ENCODE results near the gene CCN5. TPM values are rescaled to one million over a fixed set of nuclear protein-coding genes. Genes with fewer than 3 reads are reported as not detected.

The CCN5 gene
- total and polyA plus RNA-seq, 2 of the 13 experiments (the other 11 are each of a cell fraction or from before 2014, with no cell fraction given) = 0.12 TPM; not detected in 1

- ATAC-seq = no peak
- H3K9me3 ChIP-seq (ENCODE audit: low read length) = no peaks in the 10 kb centered on the region
- H3K9ac ChIP-seq (ENCODE audit: insufficient read depth, low read depth, low read length) = no peak overlapping the region
- no peak overlapping the region for H3K27ac ChIP-seq (ENCODE audit: extremely low read length, insufficient read depth, low read length)
- no peak overlapping the region for H3K4me3 ChIP-seq (replicated peaks in 1 of 3; ENCODE audit: insufficient read depth in 1 of 3, low read depth in 2 of 3, low read length in 3 of 3)
- no peak overlapping the region for H3K4me2 ChIP-seq (ENCODE audit: low read depth, low read length)
- in situ Hi-C loops (cut with HindIII; ENCODE audit: extremely low pct_ligation_motif_present, low pct_unique_long_range_greater_than_20kb) = no loop called here
- no peaks in the 10 kb centered on the region for H3K4me1 ChIP-seq (ENCODE audit: insufficient read depth, low read length)
- WGBS (ENCODE audit: low lambda C conversion rate) = 32% methylated on average over 5 of the region's 5 CpGs
- ChIA-PET CTCF (ENCODE audit: low intra/inter-chr PET ratio, low total read pairs) (no interaction called here), POLR2A (no interaction called here)
- FAIRE-seq = no peak
- H2AFZ ChIP-seq (ENCODE audit: low read length) = no peak overlapping the region
- TF ChIP-seq ZMYM3 (CRISPR knock-in tag; IDR thresholded peaks at IDR 0.05) (peak; percentile 35; the same call in 1 of the 2 replicates), ZNF768 (CRISPR knock-in tag; IDR thresholded peaks at IDR 0.05) (peak; percentile 75; the same call in 1 of the 2 replicates), ZNF629 (CRISPR knock-in tag; conservative IDR thresholded peaks at IDR 0.05) (peak; percentile 73), YEATS2 (CRISPR knock-in tag; IDR thresholded peaks at IDR 0.05; ENCODE audit: borderline replicate concordance) (no peak), ZNF530 (CRISPR knock-in tag; IDR thresholded peaks at IDR 0.05; ENCODE audit: low read depth) (no peak)
- TF ChIP-seq, protein P1, sequence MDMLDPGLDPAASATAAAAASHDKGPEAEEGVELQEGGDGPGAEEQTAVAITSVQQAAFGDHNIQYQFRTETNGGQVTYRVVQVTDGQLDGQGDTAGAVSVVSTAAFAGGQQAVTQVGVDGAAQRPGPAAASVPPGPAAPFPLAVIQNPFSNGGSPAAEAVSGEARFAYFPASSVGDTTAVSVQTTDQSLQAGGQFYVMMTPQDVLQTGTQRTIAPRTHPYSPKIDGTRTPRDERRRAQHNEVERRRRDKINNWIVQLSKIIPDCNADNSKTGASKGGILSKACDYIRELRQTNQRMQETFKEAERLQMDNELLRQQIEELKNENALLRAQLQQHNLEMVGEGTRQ (IDR thresholded peaks at IDR 0.05; ENCODE audit: low read depth, low read length) = 0 out of 2 replicates have a peak, but pooled peaks have one; percentile 26
- TF ChIP-seq, protein P1 (CRISPR knock-in tag; IDR thresholded peaks at IDR 0.05; ENCODE audit: borderline replicate concordance) = no peak
- H3K79me2 ChIP-seq (ENCODE audit: insufficient read depth, low read length) = no peaks in the 10 kb centered on the region
- BruUV-seq (replicated peaks) = no TSS peak
- no peak for DNase-seq (ENCODE audit: low spot score)
- intact Hi-C loops (cut with micrococcal nuclease; ENCODE audit: unreplicated experiment) = no loop called here
- no peaks in the 10 kb centered on the region for H4K20me1 ChIP-seq (ENCODE audit: insufficient read depth, low read length)
- H3K27me3 ChIP-seq (ENCODE audit: control insufficient read depth in 1 of 2, insufficient read depth in 2 of 2, low read length in 2 of 2) = peaks cover 0 to 30% of the 10 kb centered on the region in 2 experiments; a peak in 3 of 5 replicates
- H3K36me3 ChIP-seq (replicated peaks in 1 of 2; ENCODE audit: control insufficient read depth in 1 of 2, insufficient read depth in 2 of 2, low read length in 2 of 2) = no peaks in the 10 kb centered on the region
Measured at GRCh38 chr20:44725837-44726236, 10.7 kb downstream of the CCN5 start.

- Histone ChIP-seq H3K27me3 (ENCODE audit: control insufficient read depth in 1 of 2, insufficient read depth in 2 of 2, low read length in 2 of 2) (peaks cover 0 to 29% of the 10 kb centered on the region in 2 experiments; a peak in 3 of 5 replicates), H3K27ac (ENCODE audit: extremely low read length, insufficient read depth, low read length) (no peak overlapping the region), H4K20me1 (ENCODE audit: insufficient read depth, low read length) (no peaks in the 10 kb centered on the region), H3K4me3 (replicated peaks in 1 of 3; ENCODE audit: insufficient read depth in 1 of 3, low read depth in 2 of 3, low read length in 3 of 3) (no peak overlapping the region), H3K79me2 (ENCODE audit: insufficient read depth, low read length) (no peaks in the 10 kb centered on the region), H3K36me3 (replicated peaks in 1 of 2; ENCODE audit: control insufficient read depth in 1 of 2, insufficient read depth in 2 of 2, low read length in 2 of 2) (no peaks in the 10 kb centered on the region), H3K9ac (ENCODE audit: insufficient read depth, low read depth, low read length) (no peak overlapping the region), H2AFZ (ENCODE audit: low read length) (no peak overlapping the region), H3K4me2 (ENCODE audit: low read depth, low read length) (no peak overlapping the region), H3K4me1 (ENCODE audit: insufficient read depth, low read length) (no peaks in the 10 kb centered on the region), H3K9me3 (ENCODE audit: low read length) (no peaks in the 10 kb centered on the region)
- ChIA-PET CTCF (ENCODE audit: low intra/inter-chr PET ratio, low total read pairs) (no interaction called here), POLR2A (no interaction called here)
- no peak for DNase-seq (ENCODE audit: low spot score)
- 24% methylated on average over 11 of the region's 11 CpGs for WGBS (ENCODE audit: low lambda C conversion rate)
- ATAC-seq = peak; percentile 80
- in situ Hi-C loops (cut with HindIII; ENCODE audit: extremely low pct_ligation_motif_present, low pct_unique_long_range_greater_than_20kb) = no loop called here
- intact Hi-C loops (cut with micrococcal nuclease; ENCODE audit: unreplicated experiment) = no loop called here
- no TSS peak for BruUV-seq (replicated peaks)
- FAIRE-seq = no peak
- TF ChIP-seq PCBP2 (optimal IDR thresholded peaks at IDR 0.05; ENCODE audit: low read depth, low read length, poor library complexity, severe bottlenecking) = no peak
- TF ChIP-seq STAG1 (CRISPR knock-in tag; IDR thresholded peaks at IDR 0.05) = peak; percentile 13; the same call in 1 of the 2 replicates
- TF ChIP-seq CREM (IDR thresholded peaks at IDR 0.05) = no peak
- TF ChIP-seq CREM (CRISPR knock-in tag; IDR thresholded peaks at IDR 0.05) = peak; percentile 5; the same call in 1 of the 2 replicates
- TF ChIP-seq CTCF (CRISPR knock-in tag; IDR thresholded peaks at IDR 0.05) = peak; percentile 56
Measured at GRCh38 chr20:44727039-44727438, 11.9 kb downstream of the CCN5 start.
